ENCODE results near the gene NCK2. TPM values are rescaled to one million over a fixed set of nuclear protein-coding genes. Genes with fewer than 3 reads are reported as not detected.

Gene NCK2
- total RNA-seq, 1 experiment from 2014 or later = 49.2 TPM

GRCh38 chr2:105790461-105791149, 45.9 kb downstream of the NCK2 start:
- Histone ChIP-seq H2BK20ac (ENCODE audit: low read depth, low read length, poor library complexity, severe bottlenecking) (no peak overlapping the region), H3T11ph (ENCODE audit: low read length) (no peak overlapping the region), H3K23ac (ENCODE audit: insufficient read length, low read depth, low read length) (no peak overlapping the region), H3K14ac (ENCODE audit: insufficient read depth, low read length) (no peak overlapping the region), H3K4ac (ENCODE audit: low read depth, low read length) (no peak overlapping the region), H3K18ac (ENCODE audit: insufficient read length, low read depth, low read length) (no peak overlapping the region), H3K79me2 (ENCODE audit: insufficient read depth, low read length) (peaks cover 21% of the 10 kb centered on the region; the same call in 1 of the 2 replicates), H3K56ac (ENCODE audit: insufficient read length, low read depth, low read length) (no peak overlapping the region), H3K27ac (ENCODE audit: insufficient read length, low read depth, low read length) (no peak overlapping the region), H4K5ac (ENCODE audit: insufficient read length, low read depth, low read length) (no peak overlapping the region), H3K9me3 (ENCODE audit: control insufficient read depth, low read depth, low read length) (no peaks in the 10 kb centered on the region), H2BK5ac (ENCODE audit: insufficient read length, low read length) (no peak overlapping the region), H3K4me2 (ENCODE audit: insufficient read depth, insufficient read length, low read length) (no peak overlapping the region), H4K20me1 (ENCODE audit: control insufficient read depth, insufficient read depth, insufficient read length) (no peaks in the 10 kb centered on the region), H3K27me3 (ENCODE audit: insufficient read depth, low read length) (no peaks in the 10 kb centered on the region), H2BK120ac (ENCODE audit: low read depth, low read length, poor library complexity, severe bottlenecking) (no peak overlapping the region), H2BK12ac (ENCODE audit: insufficient read length, low read depth, low read length) (no peak overlapping the region), H3K23me2 (ENCODE audit: insufficient read length, low read depth, low read length, poor library complexity, severe bottlenecking) (no peaks in the 10 kb centered on the region), H2AFZ (ENCODE audit: low read length) (no peak overlapping the region), H4K91ac (ENCODE audit: insufficient read length, low read depth, low read length) (no peak overlapping the region), H3K4me1 (ENCODE audit: insufficient read depth, low read length) (peaks cover 2% of the 10 kb centered on the region; the same call in 1 of the 2 replicates), H3K9ac (ENCODE audit: extremely low read depth, insufficient read length, low read length) (no peak overlapping the region), H2AK5ac (ENCODE audit: insufficient read length, low read length) (no peak overlapping the region), H2BK15ac (ENCODE audit: low read depth, low read length) (no peak overlapping the region), H4K8ac (replicated peaks; ENCODE audit: insufficient read length, low read depth, low read length) (no peak overlapping the region), H3K79me1 (ENCODE audit: insufficient read depth, low read depth, low read length, poor library complexity, severe bottlenecking) (peaks cover 4% of the 10 kb centered on the region)
- DNase-seq = no peak
- H3K27ac Mint-ChIP-seq = peak overlapping the region in 2 of 3 experiments; percentile 28 to 80; a peak in 1 of 7 replicates
- no peaks in the 10 kb centered on the region; a peak in 2 of 7 replicates for H3K36me3 Mint-ChIP-seq (ENCODE audit: insufficient read depth in 1 of 3, low read depth in 3 of 3)
- no peak for TF ChIP-seq CTCF (conservative IDR thresholded peaks at IDR 0.05)
- no peaks in the 10 kb centered on the region for H3K9me3 Mint-ChIP-seq
- H3K27me3 Mint-ChIP-seq (ENCODE audit: low read depth) = no peaks in the 10 kb centered on the region
- WGBS (ENCODE audit: extremely low coverage, insufficient read length, low lambda C conversion rate) = no CpG with 5 or more reads among the region's 10 CpGs
- peaks cover 55 to 72% of the 10 kb centered on the region in 2 experiments for H3K4me1 Mint-ChIP-seq
- H3K4me3 Mint-ChIP-seq = no peak overlapping the region
